Measurements from ENCODE around the gene C2CD4C.

The C2CD4C gene

DNA sequence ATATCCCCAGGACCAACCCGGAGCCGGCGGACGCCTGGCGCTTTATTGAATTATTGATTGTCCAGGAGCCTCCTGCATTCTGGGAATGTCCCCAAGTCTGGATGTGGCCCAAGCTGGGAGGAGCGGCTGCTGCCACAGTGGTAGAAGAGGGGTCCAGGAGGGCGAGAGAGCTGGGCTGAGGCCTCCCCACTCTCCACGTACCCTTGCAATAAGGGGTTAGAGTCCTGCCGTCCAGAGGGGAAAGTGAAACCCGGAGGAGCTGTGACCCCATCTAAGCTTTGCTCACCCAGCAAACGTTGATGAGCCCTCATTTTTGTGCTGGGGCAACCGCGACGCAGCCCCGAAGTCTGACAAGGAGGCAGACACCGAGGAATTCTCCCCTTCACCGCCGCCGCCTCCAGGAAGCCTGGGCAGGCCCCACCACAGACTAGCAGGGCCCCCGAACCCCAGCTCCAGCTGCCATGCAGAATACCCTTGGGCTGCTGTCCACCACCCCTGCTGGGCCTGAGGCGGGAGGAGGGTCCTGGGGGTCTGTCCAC lies 1.4 kb upstream of the C2CD4C start:
- TF ChIP-seq TAF1 (IDR thresholded peaks at IDR 0.05; ENCODE audit: borderline replicate concordance, insufficient read depth, low read length), result no peak
- no peak for TF ChIP-seq FOXP2 (optimal IDR thresholded peaks at IDR 0.05; ENCODE audit: borderline replicate concordance, extremely low read depth, extremely low read length, insufficient read depth)
- TF ChIP-seq, protein P1, sequence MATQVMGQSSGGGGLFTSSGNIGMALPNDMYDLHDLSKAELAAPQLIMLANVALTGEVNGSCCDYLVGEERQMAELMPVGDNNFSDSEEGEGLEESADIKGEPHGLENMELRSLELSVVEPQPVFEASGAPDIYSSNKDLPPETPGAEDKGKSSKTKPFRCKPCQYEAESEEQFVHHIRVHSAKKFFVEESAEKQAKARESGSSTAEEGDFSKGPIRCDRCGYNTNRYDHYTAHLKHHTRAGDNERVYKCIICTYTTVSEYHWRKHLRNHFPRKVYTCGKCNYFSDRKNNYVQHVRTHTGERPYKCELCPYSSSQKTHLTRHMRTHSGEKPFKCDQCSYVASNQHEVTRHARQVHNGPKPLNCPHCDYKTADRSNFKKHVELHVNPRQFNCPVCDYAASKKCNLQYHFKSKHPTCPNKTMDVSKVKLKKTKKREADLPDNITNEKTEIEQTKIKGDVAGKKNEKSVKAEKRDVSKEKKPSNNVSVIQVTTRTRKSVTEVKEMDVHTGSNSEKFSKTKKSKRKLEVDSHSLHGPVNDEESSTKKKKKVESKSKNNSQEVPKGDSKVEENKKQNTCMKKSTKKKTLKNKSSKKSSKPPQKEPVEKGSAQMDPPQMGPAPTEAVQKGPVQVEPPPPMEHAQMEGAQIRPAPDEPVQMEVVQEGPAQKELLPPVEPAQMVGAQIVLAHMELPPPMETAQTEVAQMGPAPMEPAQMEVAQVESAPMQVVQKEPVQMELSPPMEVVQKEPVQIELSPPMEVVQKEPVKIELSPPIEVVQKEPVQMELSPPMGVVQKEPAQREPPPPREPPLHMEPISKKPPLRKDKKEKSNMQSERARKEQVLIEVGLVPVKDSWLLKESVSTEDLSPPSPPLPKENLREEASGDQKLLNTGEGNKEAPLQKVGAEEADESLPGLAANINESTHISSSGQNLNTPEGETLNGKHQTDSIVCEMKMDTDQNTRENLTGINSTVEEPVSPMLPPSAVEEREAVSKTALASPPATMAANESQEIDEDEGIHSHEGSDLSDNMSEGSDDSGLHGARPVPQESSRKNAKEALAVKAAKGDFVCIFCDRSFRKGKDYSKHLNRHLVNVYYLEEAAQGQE (IDR thresholded peaks at IDR 0.05; ENCODE audit: insufficient read depth in 1 of 2, low read depth in 2 of 2, low read length in 2 of 2), result no peak
- no peak for TF ChIP-seq POLR2AphosphoS5 (IDR thresholded peaks at IDR 0.05; ENCODE audit: low read depth, low read length)
- TF ChIP-seq SIN3A (IDR thresholded peaks at IDR 0.05; ENCODE audit: borderline replicate concordance, insufficient read depth, low read length), result no peak

- TF ChIP-seq FOXP2 (optimal IDR thresholded peaks at IDR 0.05; ENCODE audit: borderline replicate concordance, extremely low read depth, extremely low read length, insufficient read depth), result no peak
- TF ChIP-seq SIN3A (IDR thresholded peaks at IDR 0.05; ENCODE audit: borderline replicate concordance, insufficient read depth, low read length), result no peak
- TF ChIP-seq, protein P1 (IDR thresholded peaks at IDR 0.05; ENCODE audit: insufficient read depth in 1 of 2, low read depth in 2 of 2, low read length in 2 of 2), result peak in 1 of 2 experiments; percentile 77; a peak in 2 of 4 replicates
These were observed 732 bp upstream of the C2CD4C start for GRCh38 chr19:409516-410242.

DNA sequence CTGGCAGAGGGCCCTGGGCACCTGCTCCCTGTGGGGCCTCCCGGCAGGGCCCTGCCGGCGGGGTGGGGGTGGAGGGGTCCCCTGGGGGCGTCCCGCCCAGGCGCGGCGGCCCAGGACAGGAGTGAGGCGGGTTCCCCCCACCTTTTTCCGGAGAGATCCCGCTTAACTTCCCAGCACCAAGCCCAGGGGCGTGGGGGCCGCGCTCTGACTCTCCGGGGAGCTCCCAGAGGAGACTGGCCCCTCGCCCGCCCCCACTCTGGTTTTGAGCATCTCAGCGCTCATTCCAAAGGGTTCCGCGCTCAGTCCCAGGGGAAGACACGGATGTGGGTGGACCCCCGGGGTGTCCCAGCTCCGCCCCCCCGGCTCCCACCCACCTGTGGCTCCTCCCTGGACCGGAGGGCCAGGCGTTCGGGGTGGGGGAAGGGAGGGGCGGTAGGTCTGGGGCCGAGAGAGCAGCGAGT lies 476 bp downstream of the C2CD4C start:
- no peak for TF ChIP-seq SIN3A (IDR thresholded peaks at IDR 0.05; ENCODE audit: borderline replicate concordance, insufficient read depth, low read length)
- no peak for TF ChIP-seq POLR2AphosphoS5 (IDR thresholded peaks at IDR 0.05; ENCODE audit: low read depth, low read length)
- no peak for TF ChIP-seq FOXP2 (optimal IDR thresholded peaks at IDR 0.05; ENCODE audit: borderline replicate concordance, extremely low read depth, extremely low read length, insufficient read depth)
- no peak for TF ChIP-seq TAF1 (IDR thresholded peaks at IDR 0.05; ENCODE audit: borderline replicate concordance, insufficient read depth, low read length)
- TF ChIP-seq, protein P1 (IDR thresholded peaks at IDR 0.05; ENCODE audit: insufficient read depth in 1 of 2, low read depth in 2 of 2, low read length in 2 of 2), result no peak

- TF ChIP-seq POLR2AphosphoS5 (IDR thresholded peaks at IDR 0.05; ENCODE audit: low read depth, low read length) (no peak), TAF1 (IDR thresholded peaks at IDR 0.05; ENCODE audit: borderline replicate concordance, insufficient read depth, low read length) (no peak), SIN3A (IDR thresholded peaks at IDR 0.05; ENCODE audit: borderline replicate concordance, insufficient read depth, low read length) (no peak), FOXP2 (optimal IDR thresholded peaks at IDR 0.05; ENCODE audit: borderline replicate concordance, extremely low read depth, extremely low read length, insufficient read depth) (no peak)
- TF ChIP-seq, protein P1 (IDR thresholded peaks at IDR 0.05; ENCODE audit: insufficient read depth in 1 of 2, low read depth in 2 of 2, low read length in 2 of 2), result no peak
These were observed 1.2 kb downstream of the C2CD4C start for GRCh38 chr19:407511-408440.
